SIG-M5 treated with dmso at 0.1 percent for 504 hours (cell line): ENCODE measurements around the gene HSDL1.

ENCODE experiments used
- DNase-seq: peaks from one replicate; lab custom pipeline; 2025; ENCODE audit not compliant: unreplicated experiment; lab: John Stamatoyannopoulos, UW

HSDL1 gene

DNA sequence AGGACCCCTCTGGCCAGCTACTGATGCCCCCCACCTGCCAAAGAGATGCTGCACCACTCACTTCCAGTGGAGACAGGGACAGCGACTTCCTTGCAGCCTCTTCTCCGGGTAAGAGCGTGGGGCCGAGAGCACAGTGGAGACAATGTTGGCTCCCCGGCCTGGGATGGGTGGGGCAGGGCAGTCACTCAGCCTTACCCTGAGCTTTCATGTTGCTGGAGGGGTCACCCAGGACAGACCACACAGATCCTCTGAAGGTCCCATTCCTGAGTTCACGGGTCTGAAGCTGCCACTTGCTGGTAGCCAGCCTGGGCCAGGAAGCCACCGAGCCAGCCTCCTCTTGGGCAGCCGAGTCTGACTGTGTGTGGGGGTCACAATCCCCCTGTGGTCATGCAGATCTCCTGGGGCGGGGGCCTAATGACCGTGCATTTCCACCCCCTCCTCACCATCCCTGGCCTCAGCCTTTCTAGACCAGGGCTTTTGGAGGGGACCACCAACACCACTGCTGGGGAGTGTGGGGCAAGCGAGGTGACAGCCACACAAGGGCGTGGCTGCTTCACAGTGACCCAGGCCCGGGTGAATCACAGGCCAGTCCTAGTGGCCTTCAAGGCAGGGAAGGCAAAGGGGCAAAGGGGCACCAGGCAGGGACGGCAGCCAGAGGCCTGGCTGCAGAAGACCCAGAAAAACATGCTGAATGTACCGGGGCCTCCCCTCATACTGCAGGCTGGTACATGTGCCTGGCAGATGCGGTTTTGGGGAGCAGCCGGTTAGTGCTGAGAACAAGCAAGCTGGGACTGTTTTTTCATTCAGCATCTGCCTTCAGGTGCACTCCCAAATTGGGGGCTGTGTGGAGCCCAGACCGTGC is 31.4 kb upstream of the HSDL1 start:
- DNase-seq, result no peak

DNA sequence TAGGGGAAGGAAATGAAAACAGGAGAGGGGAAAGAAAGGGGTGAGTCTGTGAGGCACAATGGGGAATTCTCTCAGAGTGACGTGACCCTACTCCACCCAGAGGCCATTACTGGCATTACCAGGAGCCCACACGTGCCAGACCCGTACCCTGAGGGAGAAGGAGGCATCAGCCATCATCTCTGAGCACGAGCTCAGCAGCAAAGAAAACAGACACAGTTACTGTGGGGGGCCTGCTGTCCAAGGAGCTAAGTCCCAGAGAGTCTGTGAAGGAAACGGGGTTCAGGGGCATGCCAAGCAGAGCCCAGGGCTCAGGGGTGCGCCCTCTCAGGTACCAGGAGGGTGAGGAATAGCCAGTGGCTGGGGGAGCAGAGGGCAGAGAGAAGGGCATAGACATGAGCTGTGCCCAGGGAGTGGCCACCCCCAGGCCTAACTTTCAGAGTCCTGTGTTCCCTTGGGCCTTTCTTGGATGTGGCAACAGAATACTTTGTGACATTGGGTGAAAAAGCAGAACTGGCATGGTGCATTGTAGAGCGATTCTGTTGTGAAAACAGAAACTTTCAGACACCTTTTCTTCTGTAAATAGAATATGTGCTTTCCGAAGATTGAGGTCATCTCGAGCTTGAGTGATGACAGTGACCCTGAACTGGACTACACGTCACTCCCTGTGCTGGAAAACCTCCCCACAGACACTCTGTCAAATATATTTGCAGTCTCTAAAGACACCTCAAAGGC is 30.5 kb upstream of the HSDL1 start:
- peak; percentile 75 for DNase-seq

DNA sequence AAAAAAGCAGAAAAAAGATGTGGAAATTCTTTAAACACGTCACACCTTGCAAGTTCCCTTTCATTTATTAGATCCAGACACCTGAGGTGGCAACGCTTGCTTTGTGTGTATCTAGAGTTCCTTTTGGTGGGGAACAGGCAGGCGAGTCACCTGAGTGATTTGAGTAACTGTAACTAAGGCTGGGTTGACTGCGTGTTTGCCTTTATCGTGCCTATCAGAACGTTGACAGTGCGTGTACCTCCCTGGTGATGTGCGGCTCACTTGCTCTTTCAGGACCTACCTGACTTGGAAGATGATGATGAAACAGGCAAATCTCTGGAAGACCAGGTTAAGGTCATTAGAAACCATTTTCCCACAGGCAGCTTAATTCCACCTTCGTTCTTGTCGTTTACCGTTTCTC is 29.4 kb upstream of the HSDL1 start:
- DNase-seq, result no peak

DNA sequence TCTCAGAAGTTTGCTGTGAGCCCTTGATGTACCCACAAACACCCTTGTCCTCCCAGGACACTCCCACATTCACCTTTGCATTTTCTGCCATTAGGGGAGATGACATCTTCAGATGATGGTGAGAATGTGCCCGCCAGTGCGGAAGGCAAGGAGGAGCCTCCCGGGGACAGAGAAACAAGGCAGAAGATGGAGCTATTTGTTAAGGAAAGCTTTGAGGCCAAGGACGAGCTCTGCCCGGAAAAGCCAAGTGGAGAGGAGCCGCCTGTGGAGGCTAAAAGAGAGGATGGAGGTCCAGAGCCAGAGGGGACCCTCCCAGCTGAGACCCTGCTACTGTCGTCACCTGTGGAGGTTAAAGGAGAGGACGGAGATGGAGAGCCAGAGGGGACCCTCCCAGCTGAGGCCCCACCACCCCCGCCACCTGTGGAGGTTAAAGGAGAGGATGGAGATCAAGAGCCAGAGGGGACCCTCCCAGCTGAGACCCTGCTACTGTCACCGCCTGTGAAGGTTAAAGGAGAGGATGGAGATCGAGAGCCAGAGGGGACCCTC is 24.9 kb upstream of the HSDL1 start:
- DNase-seq, result no peak

DNA sequence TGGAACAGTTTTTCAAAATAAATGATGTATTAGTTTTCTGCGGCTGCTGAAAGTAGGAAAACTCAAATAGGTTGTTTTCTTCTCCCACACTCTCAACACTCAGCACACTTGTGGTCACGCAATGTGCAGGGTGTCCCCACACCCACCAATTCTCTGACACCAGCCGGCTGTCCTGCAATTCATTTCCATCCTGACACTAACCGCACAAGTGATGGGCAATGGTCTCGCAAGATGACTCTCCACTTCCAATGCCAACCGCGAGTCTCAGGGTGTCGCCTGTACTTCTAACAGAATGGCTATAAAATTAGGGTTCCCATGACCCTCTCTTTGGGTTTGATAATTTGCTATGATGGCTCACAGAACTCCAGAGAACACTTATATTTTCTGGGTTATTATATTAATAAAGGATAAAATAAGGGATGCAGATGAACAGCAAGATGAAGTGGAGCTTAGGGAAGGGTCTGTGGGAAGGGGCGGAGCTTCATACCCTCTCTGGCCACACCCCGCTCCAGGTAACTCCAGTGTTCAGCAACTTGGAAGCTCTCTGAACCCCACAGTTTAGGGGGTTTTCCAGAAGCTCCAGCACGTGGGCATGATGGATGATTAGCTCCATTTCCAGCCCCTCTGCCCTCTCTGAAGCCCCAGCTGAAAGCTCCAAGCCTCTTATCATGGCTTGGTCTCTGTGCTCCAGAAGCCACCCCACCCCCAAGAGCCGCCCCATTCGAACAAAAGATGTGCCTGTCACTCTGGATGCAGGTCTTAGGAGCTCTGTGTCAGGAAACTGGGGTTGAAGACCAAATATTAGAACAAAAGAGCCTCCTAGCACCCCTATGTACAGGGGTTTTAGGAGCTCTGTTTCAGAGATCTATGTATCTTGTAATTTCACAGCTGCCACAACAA is 22.1 kb upstream of the HSDL1 start:
- DNase-seq, result no peak

DNA sequence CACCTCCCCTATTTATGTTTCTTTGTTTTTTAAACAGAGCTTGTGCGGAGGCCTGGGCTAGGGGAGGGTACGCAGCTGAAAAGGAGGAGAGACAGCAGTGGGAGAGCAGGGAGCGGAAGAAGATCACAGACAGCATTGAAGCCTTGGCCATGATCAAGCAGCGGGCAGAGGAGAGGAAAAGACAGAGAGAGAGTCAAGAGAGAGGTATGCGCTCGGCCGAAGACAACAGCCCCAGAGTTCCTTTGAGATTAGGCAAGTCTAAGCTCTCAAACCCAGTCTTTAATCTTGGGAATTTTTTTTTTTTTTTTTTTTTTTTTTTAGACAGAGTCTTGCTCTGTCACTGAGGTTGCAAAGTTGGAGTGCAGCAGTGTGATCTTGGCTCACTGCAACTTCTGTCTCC is 20.8 kb upstream of the HSDL1 start:
- no peak for DNase-seq

DNA sequence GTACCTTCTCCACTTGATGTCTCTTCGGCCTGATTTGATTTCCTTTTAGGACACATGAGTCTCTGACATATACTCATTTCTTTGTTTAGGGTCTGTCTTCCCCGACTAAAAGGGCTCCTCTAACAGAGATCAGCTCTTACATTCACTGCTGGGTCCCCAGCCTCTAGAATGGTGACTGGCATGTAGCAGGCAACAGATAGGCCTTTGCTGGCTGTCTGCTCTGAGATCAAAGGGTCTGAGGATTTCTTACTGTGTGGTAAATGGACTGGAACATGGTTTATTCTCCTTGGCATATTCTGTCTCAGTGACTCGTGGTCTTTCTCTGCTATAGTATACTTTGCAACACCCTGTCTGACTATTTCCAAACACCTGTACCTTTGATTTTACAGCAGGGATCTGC is 16.8 kb upstream of the HSDL1 start:
- no peak for DNase-seq

DNA sequence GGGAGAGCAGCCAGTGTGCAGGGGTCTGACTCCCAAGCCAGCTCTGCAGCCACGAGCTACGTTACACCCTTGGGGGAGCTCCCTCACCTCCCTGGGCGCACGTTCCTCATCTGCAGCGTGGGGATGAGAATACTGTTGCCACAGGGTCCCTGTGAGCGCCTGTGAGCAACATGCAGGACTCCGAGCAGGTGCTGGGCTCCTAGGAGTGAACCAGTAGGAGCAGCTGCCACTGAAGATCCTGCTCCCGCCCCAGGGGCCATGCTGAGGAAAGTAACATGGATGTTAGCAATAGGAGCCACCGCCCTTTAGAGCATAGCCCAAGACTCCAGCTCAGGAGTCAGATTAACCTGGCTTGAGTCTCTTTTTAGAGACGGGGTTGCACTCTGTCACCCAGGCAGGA is 16.1 kb upstream of the HSDL1 start:
- no peak for DNase-seq

DNA sequence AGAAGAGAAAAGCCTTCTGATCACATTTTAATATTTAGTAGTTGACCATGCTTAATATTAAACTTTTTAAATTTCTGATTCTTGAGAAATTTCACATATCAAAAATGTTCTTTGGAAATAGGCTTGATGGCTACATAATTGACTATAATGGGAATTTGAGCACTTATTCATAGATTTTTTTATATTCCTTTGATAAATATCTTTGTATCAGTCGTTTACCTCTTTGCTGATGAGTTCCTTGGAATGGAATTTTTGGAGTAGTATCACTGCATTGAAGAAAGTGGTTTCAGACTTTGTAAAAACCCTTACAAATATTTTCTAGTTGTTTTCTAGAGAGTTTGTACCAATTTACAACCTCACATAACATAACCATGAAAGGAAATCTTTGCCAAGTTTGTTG is 14.8 kb upstream of the HSDL1 start:
- no peak for DNase-seq

DNA sequence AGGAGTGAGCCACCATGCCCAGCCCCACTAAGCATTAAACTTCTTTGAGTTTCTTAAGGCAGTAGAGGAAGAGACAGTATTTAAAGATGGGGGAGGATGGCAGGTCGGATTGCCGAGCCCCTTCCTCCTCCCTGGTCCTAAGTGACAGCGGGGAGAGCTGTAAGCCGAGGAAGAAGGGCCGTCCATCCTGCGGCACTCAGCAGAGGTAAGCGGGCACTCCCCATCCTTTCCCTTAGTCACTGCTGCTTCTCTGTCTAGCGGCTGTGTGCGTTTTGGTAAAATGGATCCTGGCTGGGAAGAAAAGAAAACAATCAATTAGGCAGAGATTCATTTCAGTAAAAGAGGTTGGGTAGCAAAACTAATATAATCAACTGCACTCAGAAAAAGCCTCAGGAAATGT is 14.0 kb upstream of the HSDL1 start:
- no peak for DNase-seq

DNA sequence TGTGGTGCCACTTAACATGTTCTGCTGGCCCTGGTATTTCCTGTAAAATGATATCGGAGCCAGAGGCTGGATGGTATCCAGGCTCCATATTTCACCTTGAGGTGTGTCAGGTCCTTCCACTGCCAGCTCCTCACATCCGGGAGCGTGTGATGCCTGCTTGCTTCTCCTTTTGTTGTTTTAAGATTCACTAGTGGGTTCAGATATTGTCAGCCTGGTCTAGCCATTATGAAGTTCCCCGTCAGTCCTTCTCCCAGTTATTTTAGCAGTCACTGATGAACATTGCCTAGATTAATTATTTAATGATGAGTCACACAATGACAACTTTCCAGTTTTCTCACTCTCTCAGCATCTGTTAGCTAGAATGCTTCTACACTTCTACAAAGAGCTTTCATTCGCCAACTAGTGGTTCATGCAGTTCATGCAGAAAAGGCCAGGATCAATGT is 11.4 kb upstream of the HSDL1 start:
- no peak for DNase-seq

DNA sequence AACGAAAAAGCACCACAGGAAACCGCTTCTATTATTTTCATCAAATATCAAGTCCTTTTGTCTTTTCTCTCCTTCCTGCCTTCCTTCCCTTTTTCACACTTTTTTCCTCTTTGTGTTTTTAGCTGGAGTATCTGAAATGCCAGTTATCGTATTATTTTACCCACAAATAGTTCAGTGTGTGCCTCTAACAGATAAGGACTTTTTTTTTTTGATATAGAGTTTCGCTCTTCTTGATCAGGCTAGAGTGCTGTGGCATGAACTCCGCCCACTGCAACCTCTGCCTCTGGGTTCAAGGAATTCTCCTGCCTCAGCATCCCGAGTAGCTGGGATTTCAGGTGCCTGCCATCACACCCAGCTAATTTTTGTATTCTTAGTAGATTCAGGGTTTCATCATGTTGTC is 10.8 kb upstream of the HSDL1 start:
- DNase-seq, result no peak

DNA sequence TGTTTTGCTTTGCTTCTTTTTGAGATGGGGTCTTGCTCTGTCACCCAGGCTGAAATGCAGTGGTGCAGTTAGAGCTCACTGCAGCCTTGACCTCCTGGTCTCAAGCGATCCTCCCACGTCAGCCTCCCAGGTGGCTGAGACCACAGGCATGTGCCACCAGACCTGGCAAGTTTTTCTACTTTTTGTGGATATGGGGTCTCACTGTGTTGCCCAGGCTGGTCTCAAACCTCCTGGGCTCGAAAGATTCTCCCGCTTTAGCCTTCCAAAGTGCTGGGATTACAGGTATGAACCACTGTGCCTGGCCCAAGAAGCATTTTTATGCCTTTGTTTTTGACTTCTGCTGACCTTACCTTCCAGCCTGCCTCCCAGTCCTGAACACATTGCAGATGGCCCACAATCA is 10.2 kb upstream of the HSDL1 start:
- no peak for DNase-seq

DNA sequence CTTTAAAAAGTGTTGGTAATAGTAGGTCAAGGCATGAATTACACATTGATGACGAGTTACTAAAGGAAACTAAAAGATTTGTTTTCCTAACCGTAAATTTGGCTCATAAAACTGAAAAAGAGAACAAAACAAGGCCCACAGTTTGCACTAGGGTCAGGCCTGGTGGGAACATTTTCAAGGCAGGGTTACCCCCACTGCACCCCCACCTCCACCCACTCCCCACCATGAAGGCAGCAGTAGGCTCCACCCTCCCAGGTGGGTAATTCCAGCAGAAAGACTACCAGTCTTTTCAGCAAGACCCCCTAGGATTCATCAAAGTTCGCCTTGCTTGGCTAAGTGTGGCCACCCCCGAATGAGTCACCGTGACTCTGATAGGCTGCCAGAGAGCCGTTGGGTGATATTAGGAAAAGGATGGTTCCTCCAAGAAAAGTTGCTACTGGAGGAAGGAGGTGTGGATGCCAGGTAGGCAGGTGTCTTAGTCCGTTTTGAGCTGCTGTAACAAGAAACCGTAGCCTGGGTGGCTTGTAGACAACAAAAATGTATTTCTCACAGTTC is 8.8 kb upstream of the HSDL1 start:
- DNase-seq, result no peak

DNA sequence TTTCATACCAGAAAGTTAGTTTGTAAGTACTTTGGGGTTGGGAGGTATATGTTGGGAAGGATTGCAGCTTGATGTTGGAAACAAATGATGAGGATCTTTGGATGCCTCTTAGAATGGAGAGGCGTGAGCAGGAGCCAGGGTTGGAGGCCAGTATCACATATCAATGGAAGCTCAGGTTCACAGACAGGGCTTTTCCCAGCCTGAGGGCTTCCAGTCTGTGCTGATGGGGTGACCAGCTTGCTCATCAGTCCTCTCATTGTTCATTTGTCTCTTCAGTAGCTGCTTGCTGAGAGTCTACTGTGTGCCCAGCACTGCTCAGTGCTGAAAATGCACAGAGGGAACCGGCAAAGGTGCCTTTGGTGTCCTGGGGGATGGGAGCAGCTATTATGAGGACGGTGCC is 5.9 kb upstream of the HSDL1 start:
- DNase-seq, result no peak

DNA sequence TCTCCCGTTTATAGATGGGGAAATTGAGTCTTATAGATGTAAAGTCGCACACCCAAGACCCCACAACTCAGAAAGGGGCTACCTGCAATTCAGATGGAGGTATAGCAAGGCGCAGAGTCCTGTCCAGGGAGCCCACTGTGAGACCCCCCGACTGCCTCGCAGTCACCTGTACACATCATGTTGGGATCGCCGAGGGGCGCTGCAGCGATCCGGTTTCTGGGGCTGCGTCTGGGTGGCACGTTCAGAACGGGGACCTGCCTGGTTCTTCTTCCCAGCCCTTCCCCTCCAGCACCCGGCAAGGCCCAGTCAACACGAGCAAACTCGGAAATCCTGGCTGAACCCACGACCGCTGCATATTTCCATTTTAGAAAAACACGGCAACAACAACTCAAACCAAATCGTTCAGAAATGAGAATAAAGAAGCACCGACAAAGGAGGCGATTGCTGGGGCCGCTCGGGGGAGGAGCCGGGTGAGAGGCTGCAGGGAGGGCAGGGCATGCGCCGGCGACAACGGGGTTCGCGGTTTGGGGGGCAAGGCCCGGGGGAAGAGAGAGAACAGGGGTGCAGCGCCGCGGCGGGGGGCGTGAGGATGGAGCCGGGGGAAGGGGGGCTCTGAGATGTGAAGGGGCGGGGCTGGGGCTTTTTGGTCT is 643 bp downstream of the HSDL1 start:
- DNase-seq, result no peak

DNA sequence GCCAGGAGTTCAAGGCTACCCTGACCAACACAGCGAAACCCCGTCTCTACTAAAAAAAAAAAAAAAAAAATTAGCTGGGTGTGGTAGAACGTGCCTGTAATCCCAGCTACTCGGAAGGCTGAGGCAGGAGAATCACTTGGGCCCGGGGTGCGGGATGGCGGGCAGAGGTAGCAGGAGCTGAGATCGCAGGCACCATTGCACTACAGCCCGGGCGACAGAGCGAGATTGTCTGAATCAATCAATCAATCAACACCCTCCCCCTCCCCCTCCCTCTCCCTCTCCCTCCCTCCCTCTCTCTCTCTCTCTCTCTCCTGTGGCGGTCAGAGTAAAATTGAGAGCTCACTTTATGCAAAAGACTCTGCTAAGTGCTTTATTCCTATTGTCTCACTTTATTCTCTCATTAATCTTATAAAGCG is 1.2 kb downstream of the HSDL1 start:
- no peak for DNase-seq

DNA sequence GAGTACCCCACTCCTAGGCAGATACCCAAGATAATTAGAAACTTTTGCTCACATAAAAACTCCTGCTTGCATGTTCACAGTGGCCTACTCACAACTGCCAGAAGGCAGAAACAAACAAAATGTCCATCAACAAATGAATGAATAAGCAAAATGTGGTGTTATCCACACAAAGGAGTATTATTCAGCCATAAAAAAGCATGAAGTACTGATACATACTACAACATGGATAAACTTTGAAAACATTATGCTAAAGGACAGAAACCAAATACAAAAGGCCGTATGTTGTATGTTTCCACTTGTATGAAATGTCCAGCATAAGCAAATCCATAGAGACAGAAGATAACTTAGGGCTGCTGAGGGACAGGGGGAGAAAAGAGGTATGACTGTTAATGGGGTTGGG is 1.9 kb downstream of the HSDL1 start:
- no peak for DNase-seq

DNA sequence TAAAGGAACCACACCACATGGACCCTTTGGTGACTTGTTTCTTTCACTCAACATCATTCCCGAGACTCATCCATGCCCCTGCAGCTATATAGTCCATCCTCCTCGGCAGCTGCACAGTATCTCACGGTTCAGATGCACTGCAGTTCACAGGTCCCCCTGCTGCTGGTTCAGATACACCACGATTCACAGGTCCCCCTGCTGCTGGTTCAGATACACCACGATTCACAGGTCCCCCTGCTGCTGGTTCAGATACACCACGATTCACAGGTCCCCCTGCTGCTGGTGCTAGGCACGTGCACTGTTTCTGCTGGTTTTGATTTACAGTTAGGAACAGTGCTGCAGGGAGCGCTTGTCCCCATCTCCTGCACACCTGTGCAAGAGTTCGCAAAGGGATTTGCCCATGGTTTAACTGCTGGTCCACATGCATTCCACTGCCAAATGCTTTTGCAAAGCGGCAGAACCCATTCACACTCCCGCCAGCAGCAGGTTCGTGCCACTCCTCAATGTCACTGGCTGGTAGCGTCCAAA is 3.8 kb downstream of the HSDL1 start:
- no peak for DNase-seq

DNA sequence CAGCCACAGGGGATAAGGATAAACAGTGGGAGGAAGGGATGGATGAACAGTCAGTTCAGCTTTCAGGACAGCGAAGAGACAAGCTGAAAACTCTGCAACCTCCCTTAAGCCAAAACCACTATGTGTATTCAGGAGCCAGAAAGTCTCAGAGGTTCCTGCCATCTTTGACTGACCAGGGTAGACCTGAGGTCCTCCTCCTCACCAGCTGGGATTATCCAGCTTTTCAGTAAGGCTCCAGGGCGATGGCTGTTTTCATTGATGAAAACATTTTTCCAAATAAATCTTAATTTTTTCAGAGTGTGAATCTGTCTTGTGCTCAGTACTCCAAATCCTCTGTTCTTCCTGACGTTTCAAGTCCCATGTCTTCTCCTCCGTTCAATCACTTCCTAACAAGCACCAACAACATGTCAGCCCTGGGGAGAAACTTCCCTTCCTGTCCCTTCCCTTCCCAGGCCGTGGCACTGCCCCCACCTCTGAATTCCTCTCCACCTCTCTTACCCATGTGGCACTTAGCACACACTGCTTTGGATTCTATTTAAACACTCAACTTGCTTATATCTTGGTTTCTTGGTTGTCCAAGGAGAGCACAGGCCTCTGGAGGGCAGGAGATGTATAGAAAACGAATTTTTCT is 5.2 kb downstream of the HSDL1 start:
- no peak for DNase-seq
